Stomach (tissue), 9 donors: ENCODE data around the gene TEAD3. TPM values are rescaled to one million over a fixed set of nuclear protein-coding genes. Genes with fewer than 3 reads are reported as not detected.

ENCODE experiments used
- DNase-seq, 2 donors: peaks; one replicate each; pipeline versions ENCODE4 v3.0.0 to v3.0.0-alpha.2; 2013 to 2019
- H3K27ac ChIP-seq, 5 donors: fragments of 200-600 bp in 4 of 5; sonication (generic) in 4 of 5; one replicate each; pipeline ENCODE4 v1.5.1; 2013 to 2019; ENCODE audit warnings: mild to moderate bottlenecking in 1 of 5, moderate library complexity in 1 of 5
- H3K27me3 ChIP-seq, 3 donors: fragments of 200-600 bp; sonication (generic); one replicate each; pipeline ENCODE4 v1.5.1; 2017 to 2019; ENCODE audit warnings: mixed run types in 1 of 3
- H3K36me3 ChIP-seq, 4 donors: fragments of 200-600 bp; sonication (generic); 1 replicate in 3 of 4; 2 replicates in 1 of 4; pipeline ENCODE4 v1.5.1; 2016 to 2019
- H3K4me1 ChIP-seq, 4 donors: fragments of 200-600 bp; sonication (generic); one replicate each; pipeline ENCODE4 v1.5.1; 2016 to 2019
- H3K4me3 ChIP-seq, 4 donors: fragments of 200-600 bp; sonication (generic) in 3 of 4; one replicate each; pipeline ENCODE4 v1.5.1; 2016 to 2019; ENCODE audit warnings: mild to moderate bottlenecking in 1 of 4
- H3K9me3 ChIP-seq, 4 donors: fragments of 200-600 bp; sonication (generic); one replicate each; pipeline ENCODE4 v1.5.1; 2016 to 2019
- EP300 ChIP-seq: sonication (generic); formaldehyde crosslinking; IDR thresholded peaks from one replicate; pipeline ENCODE4 v1.6.1; 2017; ENCODE audit warnings: antibody characterized with exemption
- POLR2A ChIP-seq, 4 donors: fragments of 450-650 bp; IDR thresholded peaks; one replicate each; pipeline ENCODE4 v1.6.1; 2016; ENCODE audit warnings: antibody characterized with exemption in 4 of 4, control low read depth in 2 of 4, mild to moderate bottlenecking in 1 of 4, moderate library complexity in 1 of 4
- POLR2AphosphoS5 ChIP-seq, 3 donors: sonication (generic); formaldehyde crosslinking; IDR thresholded peaks; one replicate each; pipeline ENCODE4 v1.6.1; 2016; ENCODE audit warnings: antibody characterized with exemption in 3 of 3
- WGBS, 5 donors: extraction: QIAGEN DNeasy Blood & Tissue Kit in 3 of 5; methylation state at CpG; one replicate each; pipeline versions ENCODE4 v1.1.5 to v1.1.7; 2013 to 2018; 5-methylcytosine and 5-hydroxymethylcytosine counted together
- intact Hi-C: fragments of 100-400 bp; cut with DNase I; formaldehyde crosslinking; loops from one replicate; pipeline ENCODE4 v1.15.1; 2023; ENCODE audit warnings: low total_unique reads
- polyA plus RNA-seq, 3 donors: library from polyadenylated mRNA; stranded (reverse); fragments of 200-250 nt; gene quantifications; one replicate each; pipeline ENCODE4 v1.2.3, GENCODE V29; 2013
- total RNA-seq, 5 donors: library from RNA; depleted of rRNA; stranded (reverse); fragments of >200 nt; gene quantifications; one replicate each; pipeline versions ENCODE4 v1.1.0 to v1.2.3, GENCODE V29; 2014 to 2016
- TF ChIP-seq, protein P1 (sequence below), 7 experiments: fragments of 450-650 bp in 4 of 7; fragments of 200-600 bp in 3 of 7; sonication (generic) in 3 of 7; IDR thresholded peaks; one replicate each; pipeline ENCODE4 v1.5.1; 2016 to 2019; ENCODE audit warnings: antibody characterized with exemption in 7 of 7, control low read depth in 2 of 7, mild to moderate bottlenecking in 1 of 7
- donor health status: healthy with polysubstance abuse.
- donor health status: Bipolar disorder and iron deficiency.
- donor health status: healthy.

Gene TEAD3
- total and polyA plus RNA-seq, 8 donors, result 13.0 to 49.1 (median 18.9) TPM

DNA sequence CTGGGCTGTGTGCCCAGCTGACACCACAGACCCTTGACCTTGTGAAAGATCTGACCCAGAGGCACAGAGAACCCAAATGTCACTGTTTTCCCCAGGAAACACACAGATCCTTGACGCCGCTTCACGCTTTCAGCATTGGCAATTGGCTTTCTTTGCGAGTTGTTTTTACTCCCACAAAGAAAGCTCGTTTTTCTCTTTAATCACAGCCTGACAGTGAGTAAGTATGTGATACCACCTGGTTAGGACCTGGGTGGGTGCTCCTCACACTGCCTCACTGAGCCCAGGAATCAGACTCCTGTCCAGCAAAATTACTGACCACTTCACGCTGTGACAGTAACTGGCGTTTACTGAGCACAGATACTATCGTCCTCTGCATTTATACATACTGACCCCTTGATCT is 15.7 kb downstream of the TEAD3 start:
- TF ChIP-seq POLR2AphosphoS5 (IDR thresholded peaks at IDR 0.05) (no peak), EP300 (no peak), POLR2A (IDR thresholded peaks at IDR 0.05) (no peak)
- TF ChIP-seq, protein P1, sequence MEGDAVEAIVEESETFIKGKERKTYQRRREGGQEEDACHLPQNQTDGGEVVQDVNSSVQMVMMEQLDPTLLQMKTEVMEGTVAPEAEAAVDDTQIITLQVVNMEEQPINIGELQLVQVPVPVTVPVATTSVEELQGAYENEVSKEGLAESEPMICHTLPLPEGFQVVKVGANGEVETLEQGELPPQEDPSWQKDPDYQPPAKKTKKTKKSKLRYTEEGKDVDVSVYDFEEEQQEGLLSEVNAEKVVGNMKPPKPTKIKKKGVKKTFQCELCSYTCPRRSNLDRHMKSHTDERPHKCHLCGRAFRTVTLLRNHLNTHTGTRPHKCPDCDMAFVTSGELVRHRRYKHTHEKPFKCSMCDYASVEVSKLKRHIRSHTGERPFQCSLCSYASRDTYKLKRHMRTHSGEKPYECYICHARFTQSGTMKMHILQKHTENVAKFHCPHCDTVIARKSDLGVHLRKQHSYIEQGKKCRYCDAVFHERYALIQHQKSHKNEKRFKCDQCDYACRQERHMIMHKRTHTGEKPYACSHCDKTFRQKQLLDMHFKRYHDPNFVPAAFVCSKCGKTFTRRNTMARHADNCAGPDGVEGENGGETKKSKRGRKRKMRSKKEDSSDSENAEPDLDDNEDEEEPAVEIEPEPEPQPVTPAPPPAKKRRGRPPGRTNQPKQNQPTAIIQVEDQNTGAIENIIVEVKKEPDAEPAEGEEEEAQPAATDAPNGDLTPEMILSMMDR (IDR thresholded peaks at IDR 0.05), result no peak
- peaks cover 8 to 79% (median 67%) of the 10 kb centered on the region in 4 donors for H3K36me3 ChIP-seq
- peak overlapping the region in 2 of 5 donors; percentile 14 to 98 for H3K27ac ChIP-seq
- H3K9me3 ChIP-seq, result no peaks in the 10 kb centered on the region
- intact Hi-C loops, result no loop called here
- peaks cover 14 to 34% (median 22%) of the 10 kb centered on the region in 4 donors for H3K4me1 ChIP-seq
- no peaks in the 10 kb centered on the region for H3K27me3 ChIP-seq
- 74 to 87% (median 85%) methylated on average over 8 of the region's 8 CpGs for WGBS, 5 donors
- H3K4me3 ChIP-seq, result no peak overlapping the region
- DNase-seq, result no peak

DNA sequence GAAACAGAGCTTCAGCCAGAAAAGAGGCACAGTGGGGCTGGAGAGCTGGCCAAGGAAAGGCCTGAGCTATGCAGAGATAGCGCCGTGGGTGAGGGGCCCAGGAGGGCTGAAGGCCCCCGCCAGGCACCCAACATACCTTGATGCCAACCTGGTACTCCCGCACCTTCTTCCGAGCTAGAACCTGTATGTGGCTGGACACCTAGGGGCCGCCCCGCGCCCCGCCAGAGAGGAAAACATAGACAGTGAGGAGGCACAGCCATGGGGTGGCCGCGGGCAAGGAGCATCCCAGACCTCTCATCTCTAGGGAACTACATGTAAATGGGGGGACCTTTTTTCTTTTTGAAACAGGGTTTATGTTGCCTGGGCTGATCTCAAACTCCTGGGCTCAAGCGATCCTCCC is 16.7 kb downstream of the TEAD3 start:
- Histone ChIP-seq H3K36me3 (peaks cover 11 to 90% (median 77%) of the 10 kb centered on the region in 4 donors), H3K9me3 (no peaks in the 10 kb centered on the region), H3K4me1 (peaks cover 3 to 24% (median 11%) of the 10 kb centered on the region in 4 donors), H3K27ac (peak overlapping the region in 1 of 5 donors; percentile 34), H3K27me3 (no peaks in the 10 kb centered on the region), H3K4me3 (no peak overlapping the region)
- 89 to 95% (median 94%) methylated on average over 12 of the region's 12 CpGs for WGBS, 5 donors
- intact Hi-C loops, result no loop called here
- TF ChIP-seq EP300 (no peak), POLR2A (IDR thresholded peaks at IDR 0.05) (no peak), POLR2AphosphoS5 (IDR thresholded peaks at IDR 0.05) (no peak)
- TF ChIP-seq, protein P1 (IDR thresholded peaks at IDR 0.05), result no peak
- DNase-seq, result no peak

DNA sequence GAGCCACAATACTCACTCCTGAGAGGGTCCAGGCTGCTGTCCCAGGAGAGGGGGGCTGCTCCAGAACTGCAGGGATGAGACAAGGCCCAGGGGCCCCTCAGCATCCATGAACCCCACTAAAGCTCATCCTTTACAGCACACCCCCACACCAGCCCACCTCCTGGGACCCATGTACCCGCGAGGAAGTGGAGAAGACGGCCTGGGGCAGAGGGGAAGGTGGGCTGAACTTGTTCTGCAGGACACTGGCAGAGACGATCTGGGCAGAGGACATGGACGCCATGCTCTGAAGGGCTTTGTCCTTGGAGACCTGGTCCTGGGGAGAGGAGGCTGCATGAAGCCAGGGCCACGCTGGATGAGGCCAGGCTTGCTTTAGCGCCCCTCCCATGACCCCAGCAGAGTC is 18.6 kb downstream of the TEAD3 start:
- H3K9me3 ChIP-seq, result no peaks in the 10 kb centered on the region
- H3K4me1 ChIP-seq, result peaks cover 0 to 11% (median 3%) of the 10 kb centered on the region in 4 donors
- H3K27me3 ChIP-seq, result no peaks in the 10 kb centered on the region
- H3K4me3 ChIP-seq, result no peak overlapping the region
- TF ChIP-seq POLR2A (IDR thresholded peaks at IDR 0.05) (no peak), POLR2AphosphoS5 (IDR thresholded peaks at IDR 0.05) (no peak), EP300 (no peak)
- TF ChIP-seq, protein P1 (IDR thresholded peaks at IDR 0.05), result no peak
- DNase-seq, result no peak
- 73 to 94% (median 91%) methylated on average over 3 to 7 of the region's 7 CpGs for WGBS, 5 donors
- H3K36me3 ChIP-seq, result peaks cover 22 to 95% (median 82%) of the 10 kb centered on the region in 4 donors
- intact Hi-C loops, result no loop called here
- no peak overlapping the region for H3K27ac ChIP-seq

DNA sequence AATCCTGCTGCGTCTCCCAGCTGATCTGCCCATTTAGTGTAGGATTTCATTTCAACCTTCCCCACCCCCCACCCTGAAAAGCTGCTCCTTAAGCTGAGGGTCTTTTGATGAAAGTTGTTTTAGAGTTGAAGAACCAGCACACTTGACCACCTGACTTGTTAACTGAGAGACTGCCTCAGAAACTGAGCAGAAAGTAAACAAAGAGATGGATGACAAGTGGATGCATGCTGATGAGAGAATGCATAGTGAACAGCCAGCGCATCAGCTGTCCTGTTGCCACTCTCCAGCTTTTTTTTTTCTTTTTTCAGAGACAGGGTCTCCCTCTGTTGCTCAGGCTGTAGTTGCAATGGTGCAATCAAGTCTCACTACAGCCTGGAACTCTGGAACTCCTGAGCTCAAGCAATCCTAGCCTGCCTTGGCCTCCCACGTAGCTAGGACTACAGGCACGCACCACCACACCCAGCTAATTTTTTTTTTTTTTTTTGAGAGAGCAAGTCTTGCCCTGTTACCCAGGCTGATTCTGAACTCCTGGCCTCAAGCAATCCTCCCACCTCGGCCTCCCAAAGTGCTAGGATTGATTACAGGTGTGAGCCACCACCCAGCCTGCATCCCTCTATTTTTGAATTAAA is 19.2 kb downstream of the TEAD3 start:
- 90 to 98% (median 94%) methylated on average over 5 of the region's 5 CpGs for WGBS, 5 donors
- TF ChIP-seq POLR2AphosphoS5 (IDR thresholded peaks at IDR 0.05) (no peak), EP300 (no peak), POLR2A (IDR thresholded peaks at IDR 0.05) (no peak)
- TF ChIP-seq, protein P1 (IDR thresholded peaks at IDR 0.05), result no peak
- intact Hi-C loops, result no loop called here
- H3K27ac ChIP-seq, result no peak overlapping the region
- H3K9me3 ChIP-seq, result no peaks in the 10 kb centered on the region
- peaks cover 27 to 95% (median 83%) of the 10 kb centered on the region in 4 donors for H3K36me3 ChIP-seq
- H3K4me3 ChIP-seq, result no peak overlapping the region
- H3K4me1 ChIP-seq, result peaks cover 0 to 11% (median 6%) of the 10 kb centered on the region in 4 donors
- H3K27me3 ChIP-seq, result no peaks in the 10 kb centered on the region
- no peak for DNase-seq
